LNCaP clone FGC (cell line): Measurements from ENCODE around the gene MGST3.

Experiments used
- DNase-seq: peaks from one replicate; pipeline ENCODE4 v3.0.0-alpha.2; 2011; ENCODE audit warnings: low read depth
- H3K4me3 ChIP-seq: 2 replicates; pipeline ENCODE4 v1.5.1; 2011; ENCODE audit warnings: mild to moderate bottlenecking, low read depth, low read length, control low read depth
- TF ChIP-seq, protein P1 (sequence below): IDR thresholded peaks from 2 replicates; pipeline ENCODE4 v1.5.1; 2012; ENCODE audit warnings: mild to moderate bottlenecking; ENCODE audit not compliant: control insufficient read depth, insufficient read depth; ENCODE audit errors: extremely low read depth

Gene MGST3

DNA sequence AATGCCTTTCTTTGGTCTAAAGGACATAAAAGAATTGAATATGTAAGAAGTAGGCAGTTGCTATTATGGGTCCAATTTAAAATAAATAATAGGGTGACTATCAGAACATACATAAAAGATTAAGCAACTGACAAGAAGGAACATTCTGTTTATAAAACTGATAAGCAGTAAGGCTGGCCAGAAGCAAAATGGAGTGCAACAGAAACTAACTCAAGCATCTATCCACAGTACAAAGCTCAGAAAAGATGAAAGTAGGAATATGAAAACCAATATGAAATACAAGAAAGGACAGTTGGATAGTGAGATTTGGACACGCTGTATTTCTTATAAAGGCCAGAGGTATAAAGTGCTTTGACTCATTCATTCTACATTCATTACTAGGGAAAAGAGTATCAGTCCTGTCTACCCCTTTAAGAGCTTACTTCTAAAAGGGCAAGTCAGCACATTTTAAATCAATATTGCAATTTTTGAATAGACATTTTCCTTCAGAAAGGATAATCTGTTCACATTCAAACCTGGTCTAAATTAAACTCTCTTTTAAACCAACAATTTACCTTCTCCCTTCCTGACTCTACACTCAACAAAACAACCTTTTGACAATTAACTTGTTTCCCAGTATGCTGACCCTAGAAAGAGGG lies 52.9 kb downstream of the MGST3 start:
- no peak for DNase-seq
- TF ChIP-seq, protein P1, sequence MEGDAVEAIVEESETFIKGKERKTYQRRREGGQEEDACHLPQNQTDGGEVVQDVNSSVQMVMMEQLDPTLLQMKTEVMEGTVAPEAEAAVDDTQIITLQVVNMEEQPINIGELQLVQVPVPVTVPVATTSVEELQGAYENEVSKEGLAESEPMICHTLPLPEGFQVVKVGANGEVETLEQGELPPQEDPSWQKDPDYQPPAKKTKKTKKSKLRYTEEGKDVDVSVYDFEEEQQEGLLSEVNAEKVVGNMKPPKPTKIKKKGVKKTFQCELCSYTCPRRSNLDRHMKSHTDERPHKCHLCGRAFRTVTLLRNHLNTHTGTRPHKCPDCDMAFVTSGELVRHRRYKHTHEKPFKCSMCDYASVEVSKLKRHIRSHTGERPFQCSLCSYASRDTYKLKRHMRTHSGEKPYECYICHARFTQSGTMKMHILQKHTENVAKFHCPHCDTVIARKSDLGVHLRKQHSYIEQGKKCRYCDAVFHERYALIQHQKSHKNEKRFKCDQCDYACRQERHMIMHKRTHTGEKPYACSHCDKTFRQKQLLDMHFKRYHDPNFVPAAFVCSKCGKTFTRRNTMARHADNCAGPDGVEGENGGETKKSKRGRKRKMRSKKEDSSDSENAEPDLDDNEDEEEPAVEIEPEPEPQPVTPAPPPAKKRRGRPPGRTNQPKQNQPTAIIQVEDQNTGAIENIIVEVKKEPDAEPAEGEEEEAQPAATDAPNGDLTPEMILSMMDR = no peak
- no peak overlapping the region for H3K4me3 ChIP-seq

DNA sequence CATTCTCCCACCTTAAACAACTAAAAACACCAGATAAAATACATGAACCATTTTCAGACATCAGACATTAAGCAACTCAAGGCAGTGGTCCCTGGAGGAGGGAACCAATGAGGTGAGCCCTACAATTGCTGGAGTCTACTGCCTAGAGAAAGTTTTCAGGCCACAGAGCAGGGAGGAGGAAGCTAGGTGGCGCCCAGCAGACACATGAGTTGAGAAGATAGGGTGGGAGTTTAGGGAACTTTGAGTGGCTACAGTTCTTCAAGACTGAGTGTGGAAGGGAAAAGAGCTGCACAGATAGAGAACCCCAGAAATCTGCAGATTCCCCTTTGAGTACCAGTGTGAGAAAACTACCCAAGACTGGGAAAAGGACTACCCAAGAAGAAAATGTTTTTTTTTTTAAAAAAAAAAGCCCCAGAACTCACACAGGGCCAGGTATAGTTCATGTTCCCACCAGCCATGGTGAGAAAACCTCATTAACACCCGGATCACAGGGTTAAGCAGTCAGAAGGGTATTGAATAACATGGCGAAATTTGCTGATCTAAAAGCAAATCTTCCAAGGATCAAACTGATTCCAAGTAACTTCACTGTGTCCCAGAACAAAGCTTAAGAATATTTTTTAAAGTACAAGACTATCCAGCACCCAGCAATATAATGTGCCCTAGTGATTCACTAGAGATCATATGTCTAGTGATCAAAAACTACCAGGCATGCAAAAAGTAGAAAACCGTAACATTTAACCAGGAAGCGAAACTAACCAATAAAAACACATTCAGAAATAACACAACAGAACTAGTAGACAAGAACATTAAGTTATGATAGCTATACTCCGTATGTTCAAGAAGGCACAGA lies 55.3 kb downstream of the MGST3 start:
- H3K4me3 ChIP-seq = no peak overlapping the region
- DNase-seq = no peak
- TF ChIP-seq, protein P1 = 0 out of 2 replicates have a peak, but pooled peaks have one; percentile 10

DNA sequence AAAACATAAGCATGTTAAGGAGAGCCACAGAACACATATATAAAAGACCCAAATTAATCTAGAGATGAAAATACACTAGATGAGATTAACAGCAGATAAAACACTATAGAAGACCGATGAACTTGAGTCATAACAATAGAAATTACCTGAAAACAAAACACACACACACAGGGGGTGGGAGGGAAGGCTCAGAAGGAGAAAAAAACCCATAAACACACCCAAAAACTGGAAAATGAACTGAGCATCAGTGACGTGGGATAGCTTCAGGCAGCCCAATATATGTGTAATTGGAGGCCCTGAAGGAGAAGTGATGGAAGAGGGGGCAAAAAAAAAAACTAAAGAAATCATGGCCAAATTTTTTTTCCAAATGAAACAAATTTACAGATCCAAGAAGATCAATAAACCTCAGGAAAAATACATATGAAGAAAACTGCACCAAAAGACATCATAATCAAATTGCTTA lies 56.0 kb downstream of the MGST3 start:
- TF ChIP-seq, protein P1 = no peak
- no peak for DNase-seq
- no peak overlapping the region for H3K4me3 ChIP-seq

DNA sequence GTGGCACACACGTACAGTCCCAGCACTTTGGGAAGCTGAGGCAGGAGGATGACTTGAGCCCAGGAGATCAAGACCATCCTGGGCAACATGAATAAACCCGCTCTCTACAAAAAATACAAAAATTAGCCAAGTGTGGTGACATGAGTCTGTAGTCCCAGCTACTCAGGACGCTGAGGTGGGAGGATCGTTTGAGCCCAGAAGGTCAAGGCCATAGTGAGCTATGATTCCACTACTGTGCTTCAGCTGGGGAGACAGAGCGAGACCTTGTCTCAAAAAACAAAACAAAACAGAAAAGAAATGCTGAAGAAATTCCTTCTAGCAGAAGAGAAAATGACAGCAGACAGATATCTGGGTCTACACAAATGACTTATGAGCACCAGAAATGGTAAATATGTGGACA lies 57.0 kb downstream of the MGST3 start:
- no peak overlapping the region for H3K4me3 ChIP-seq
- DNase-seq = no peak
- TF ChIP-seq, protein P1 = no peak

DNA sequence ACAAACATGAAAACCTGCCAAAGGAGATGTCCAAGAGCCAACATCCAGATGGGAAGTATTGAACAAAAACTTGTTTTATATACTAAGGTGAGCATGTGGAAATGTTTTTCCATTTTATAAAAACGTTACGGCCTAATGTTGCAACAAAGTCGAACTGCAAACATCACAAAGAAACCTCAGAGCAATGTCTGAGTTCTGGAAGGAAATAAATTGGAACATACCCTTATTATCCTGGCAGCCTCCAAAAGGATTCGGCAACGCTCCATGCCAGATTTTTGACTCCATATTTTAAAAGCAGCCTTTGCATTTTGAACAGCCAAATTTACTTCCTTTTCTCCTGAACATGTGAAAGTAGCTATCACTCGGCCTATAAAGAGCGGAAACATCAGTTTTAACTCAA lies 64.0 kb downstream of the MGST3 start:
- no peak overlapping the region for H3K4me3 ChIP-seq
- TF ChIP-seq, protein P1 = no peak
- no peak for DNase-seq

DNA sequence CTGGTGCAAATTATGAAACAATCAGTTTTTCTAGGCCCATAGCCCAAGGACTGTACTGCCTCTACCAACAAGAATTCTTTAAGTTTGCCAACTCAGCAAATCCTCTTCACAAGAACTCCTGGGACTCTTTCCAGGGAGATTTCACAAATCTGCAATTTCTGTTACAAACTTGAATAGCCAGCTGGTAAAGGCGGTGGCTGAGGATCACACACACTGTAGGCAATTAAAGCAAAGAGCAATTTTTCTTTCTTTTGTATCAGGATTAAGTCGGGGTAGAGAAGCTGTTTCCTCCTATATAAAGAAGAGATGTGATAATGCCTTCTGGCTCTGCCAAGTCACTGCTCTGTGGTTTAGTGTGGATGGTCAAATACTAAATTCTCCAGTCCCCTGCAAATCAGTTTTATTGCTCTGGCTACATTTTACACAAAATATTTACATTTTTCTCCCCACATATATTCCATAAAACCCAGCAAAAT lies 65.6 kb downstream of the MGST3 start:
- peak overlapping the region; percentile 93 for H3K4me3 ChIP-seq
- TF ChIP-seq, protein P1 = no peak
- DNase-seq = peak; percentile 54
